ENCODE data around the gene PLVAP.

Gene PLVAP

GRCh38 chr19:17376935-17377600, at the start of gene PLVAP:
Gene PLVAP (minus strand): TSS chr19:17377342. CDS start chr19:17377288, 54 bp downstream.
- TF ChIP-seq CTCF (IDR thresholded peaks at IDR 0.05; ENCODE audit: low read depth, low read length): no peak
- no peak for DNase-seq (ENCODE audit: extremely low read depth, low read depth)

GRCh38 chr19:17424743-17425365, 47.7 kb upstream of the PLVAP start:
- peak; percentile 47 for TF ChIP-seq CTCF (IDR thresholded peaks at IDR 0.05; ENCODE audit: low read depth, low read length)
- DNase-seq (ENCODE audit: extremely low read depth, low read depth): no peak

GRCh38 chr19:17423429-17424208, 46.5 kb upstream of the PLVAP start:
- TF ChIP-seq CTCF (IDR thresholded peaks at IDR 0.05; ENCODE audit: low read depth, low read length): no peak

GRCh38 chr19:17421942-17422341, 44.8 kb upstream of the PLVAP start:
- no peak for DNase-seq (ENCODE audit: extremely low read depth, low read depth)
- no peak for TF ChIP-seq CTCF (IDR thresholded peaks at IDR 0.05; ENCODE audit: low read depth, low read length)

More at GRCh38 chr19:17423429-17424208, 46.5 kb upstream of the PLVAP start:
- DNase-seq (ENCODE audit: extremely low read depth, low read depth): no peak

GRCh38 chr19:17420475-17420924, 43.4 kb upstream of the PLVAP start:
- DNase-seq (ENCODE audit: extremely low read depth, low read depth): no peak

GRCh38 chr19:17419621-17420474, 42.7 kb upstream of the PLVAP start, which contains the start of gene MVB12A:
Gene MVB12A (plus strand): TSS chr19:17420047. CDS start chr19:17420136, 89 bp downstream.
- TF ChIP-seq CTCF (IDR thresholded peaks at IDR 0.05; ENCODE audit: low read depth, low read length): no peak
- DNase-seq (ENCODE audit: extremely low read depth, low read depth): peak; percentile 97

More at GRCh38 chr19:17420475-17420924, 43.4 kb upstream of the PLVAP start:
- no peak; the same call in 1 of the 2 replicates for TF ChIP-seq CTCF (IDR thresholded peaks at IDR 0.05; ENCODE audit: low read depth, low read length)

All from AG09319 (cell line).